HG02678 (cell line): Measurements from ENCODE around the gene NMNAT2.
"Not testable (repeated sequence)": the region's sequence is repeated elsewhere in the genome, so short reads cannot be mapped to it uniquely, and the experiment has no call there.

ENCODE experiments used
- ATAC-seq: cut with Tn5 transposase; IDR thresholded peaks from one replicate; pipeline ENCODE4 v1.9.1; 2021; ENCODE audit warnings: mild to moderate bottlenecking, moderate library complexity; ENCODE audit not compliant: unreplicated experiment

Gene NMNAT2

DNA sequence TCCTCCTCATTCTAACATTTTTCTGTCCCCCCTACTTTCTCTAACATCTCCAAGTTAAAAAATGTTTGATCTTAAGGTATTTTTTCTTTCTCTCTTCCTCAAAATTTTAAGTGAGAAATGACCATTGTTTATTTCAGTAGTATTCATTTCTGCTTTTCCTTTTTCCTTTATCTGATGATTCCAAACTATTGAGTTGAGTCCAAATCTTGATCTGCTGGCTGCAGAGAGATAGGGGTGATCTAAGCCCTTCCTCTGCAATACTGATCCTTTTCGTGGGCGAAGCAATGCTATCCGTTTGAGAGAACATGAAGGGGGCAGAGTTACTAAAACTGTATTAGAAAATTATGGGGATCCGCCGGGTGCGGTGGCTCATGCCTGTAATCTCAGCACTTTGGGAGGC, 516 bp upstream of the NMNAT2 start:
- no peak for ATAC-seq

DNA sequence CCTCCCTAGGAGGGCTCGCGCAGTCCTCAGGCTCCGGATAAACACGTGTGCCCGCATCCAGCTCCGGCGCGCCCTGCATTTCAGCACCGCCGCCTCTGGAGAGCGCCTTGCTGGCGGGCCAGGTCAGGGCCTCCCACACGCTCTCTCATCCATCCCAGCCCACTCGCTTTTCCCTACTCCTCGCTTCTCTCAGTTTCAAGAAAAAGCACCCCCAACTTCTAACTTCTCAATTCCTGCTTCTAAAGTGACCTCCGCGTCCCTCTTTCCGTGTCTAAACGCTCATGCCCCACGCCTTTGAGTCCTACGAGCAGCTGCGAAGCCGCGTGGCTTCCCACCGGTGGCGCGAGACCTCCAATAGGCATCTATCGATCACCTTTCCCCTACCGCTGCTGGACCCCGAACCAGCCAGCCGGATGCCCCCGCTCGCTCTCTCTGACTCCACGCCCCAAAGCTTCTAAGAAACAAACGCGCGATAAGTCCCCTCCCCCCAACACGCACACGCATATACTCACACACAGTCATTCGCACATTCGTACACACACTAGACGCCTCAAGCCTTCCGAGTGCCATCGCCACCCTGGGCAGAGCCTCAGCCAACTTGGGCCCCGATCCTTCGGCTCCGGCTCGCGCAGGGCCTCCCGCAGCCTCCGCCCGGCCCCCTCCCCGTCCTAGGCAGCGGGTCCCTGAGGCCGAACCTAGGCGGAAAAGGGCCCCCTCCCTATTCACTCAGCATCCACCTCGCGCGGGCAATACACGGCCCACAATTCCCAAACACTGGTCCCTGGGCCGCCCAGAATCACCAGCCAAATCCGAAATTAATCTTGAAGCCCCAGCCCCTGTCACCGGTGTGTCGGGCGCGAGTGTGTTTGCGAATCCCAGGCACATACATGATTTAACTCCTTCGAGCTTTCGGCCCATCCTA, 1.1 kb downstream of the NMNAT2 start:
- no peak for ATAC-seq

DNA sequence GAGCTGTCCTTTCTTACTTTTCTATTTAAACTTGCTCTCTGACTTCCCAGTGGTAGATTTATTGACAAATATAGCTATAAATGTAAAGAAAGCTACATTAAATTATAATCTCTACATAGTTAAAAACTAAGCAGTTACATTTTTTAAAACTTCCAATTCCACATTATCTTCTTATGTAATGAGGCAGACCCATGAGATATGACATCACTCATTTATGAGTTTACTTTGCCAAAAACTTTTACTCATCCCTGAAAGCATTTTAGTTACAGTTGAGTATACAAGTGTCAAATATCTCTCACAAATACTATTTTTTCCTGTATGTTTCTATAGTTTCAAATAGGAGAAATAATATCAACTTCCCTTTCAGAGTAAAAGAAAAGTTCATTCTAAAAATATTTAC, 3.8 kb downstream of the NMNAT2 start:
- no peak for ATAC-seq

DNA sequence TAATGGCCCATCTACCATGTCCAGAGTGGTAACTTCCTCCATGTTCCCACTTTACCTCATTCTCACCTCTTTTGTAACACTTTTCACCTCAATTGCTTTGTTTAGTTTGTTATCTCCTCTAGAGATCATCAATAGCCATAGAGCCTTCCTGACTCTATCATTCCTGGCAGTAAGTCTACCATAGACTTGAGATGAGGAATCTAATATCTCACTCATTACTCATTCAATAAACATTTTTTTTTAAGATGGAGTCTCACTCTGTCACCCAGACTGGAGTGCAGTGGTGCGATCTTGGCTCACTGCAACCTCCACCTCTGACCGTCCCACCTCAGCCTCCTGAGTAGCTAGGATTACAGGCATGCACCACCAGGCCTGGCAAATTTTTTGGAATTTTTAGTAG, 7.1 kb downstream of the NMNAT2 start:
- ATAC-seq = no peak

DNA sequence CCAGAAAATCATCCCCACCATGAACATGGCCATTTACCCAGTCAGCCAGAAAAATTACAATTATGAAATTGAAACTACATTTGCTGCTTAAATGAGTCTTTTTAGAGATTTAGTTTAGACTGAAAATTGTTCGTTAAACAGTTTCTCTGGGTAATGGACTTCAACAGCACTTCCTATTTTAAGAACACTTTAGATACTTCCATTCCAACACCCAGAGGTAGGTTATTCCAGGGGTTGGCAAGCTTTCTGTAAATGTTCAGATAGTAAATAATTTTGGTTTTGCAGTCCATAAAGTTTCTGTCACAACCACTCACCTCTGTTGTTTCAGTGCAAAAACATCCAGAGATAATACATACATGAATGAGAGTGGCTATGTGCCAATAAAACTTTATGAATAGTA, 10.2 kb downstream of the NMNAT2 start:
- ATAC-seq = no peak

DNA sequence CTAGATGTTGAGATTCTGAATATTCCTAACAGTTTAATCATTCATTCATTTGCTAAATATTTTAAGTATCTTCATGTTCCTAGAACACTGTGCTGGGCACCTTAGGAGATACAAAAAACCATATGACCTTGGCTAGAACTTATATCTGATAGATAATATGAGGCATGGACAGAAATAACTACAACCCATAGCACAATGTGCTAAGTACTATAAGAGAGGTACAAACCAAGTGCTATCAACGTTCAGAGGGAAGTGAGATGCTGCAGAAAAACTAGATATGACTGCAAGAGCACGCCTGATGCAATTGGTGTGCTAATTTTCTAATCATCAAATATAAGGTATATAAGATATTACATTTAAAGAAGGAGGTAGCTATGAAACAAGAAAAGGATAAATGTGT, 10.7 kb downstream of the NMNAT2 start:
- no peak for ATAC-seq

DNA sequence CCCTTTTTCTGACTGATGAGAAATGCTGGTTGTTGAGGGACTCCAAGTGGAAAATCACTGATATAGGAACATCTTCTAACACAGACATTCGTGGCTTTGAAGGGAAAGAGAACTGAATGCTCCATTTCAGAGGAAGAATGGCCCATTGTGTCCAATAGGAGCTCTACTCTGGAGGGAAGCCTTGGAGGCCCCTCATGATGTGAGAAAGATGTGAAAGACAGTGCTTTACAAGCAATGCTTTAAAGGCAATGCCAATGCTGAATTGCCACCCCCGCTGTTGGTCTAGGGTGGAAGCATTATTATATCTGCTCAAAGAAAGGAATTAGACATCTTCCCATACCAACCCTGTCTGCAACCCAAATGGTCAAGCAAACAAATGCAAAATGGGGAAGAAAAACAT, 13.7 kb downstream of the NMNAT2 start:
- ATAC-seq = no peak

DNA sequence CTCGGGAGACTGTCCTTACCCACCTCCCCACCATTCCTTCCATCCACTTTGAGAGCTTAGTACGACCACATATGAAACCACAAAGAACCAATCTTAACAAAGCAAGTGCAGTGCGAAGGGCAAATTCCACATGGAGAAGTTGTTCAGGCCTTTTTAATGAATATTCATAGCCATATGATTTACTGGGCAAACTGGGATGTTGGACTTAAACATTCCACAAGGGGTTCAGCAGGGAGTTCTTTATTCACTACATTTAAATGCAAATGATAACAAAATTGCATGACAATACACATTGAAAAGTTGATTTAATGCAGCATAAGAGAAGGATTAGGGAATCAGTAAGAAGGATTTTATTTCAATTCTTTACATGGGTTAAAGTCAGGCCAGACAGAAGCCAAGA, 14.7 kb downstream of the NMNAT2 start:
- no peak for ATAC-seq

DNA sequence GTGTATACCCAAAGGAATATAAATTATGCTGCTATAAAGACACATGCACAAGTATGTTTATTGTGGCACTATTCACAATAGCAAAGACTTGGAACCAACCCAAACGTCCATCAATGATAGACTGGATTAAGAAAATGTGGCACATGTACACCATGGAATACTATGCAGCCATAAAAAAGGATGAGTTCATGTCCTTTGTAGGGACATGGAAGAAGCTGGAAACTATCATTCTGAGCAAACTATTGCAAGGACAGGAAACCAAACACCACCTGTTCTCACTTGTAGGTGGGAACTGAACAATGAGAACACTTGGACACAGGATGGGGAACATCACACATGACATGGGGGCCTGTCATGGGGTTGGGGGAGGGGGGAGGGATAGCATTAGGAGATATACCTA, 16.6 kb downstream of the NMNAT2 start:
- not testable (repeated sequence) for ATAC-seq

DNA sequence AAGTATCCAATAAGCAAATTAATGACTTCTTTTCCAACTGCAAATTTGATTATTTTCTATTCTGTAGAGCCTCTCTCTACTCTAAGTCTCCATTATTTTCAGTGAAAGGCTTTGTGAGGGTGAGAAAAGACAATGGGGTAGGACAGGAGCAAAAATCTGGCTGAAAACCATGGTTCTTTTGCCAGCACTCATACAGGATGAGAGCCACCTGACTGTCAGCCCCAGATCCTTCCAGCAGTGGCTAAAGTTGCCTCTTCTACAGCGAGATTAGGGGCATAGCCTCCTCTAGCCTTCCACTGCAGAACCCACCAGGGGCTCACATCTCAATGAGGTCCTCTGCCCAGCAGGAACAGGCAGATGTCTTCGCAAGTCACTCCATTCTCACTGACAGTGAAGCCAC, 23.7 kb downstream of the NMNAT2 start:
- ATAC-seq = no peak

DNA sequence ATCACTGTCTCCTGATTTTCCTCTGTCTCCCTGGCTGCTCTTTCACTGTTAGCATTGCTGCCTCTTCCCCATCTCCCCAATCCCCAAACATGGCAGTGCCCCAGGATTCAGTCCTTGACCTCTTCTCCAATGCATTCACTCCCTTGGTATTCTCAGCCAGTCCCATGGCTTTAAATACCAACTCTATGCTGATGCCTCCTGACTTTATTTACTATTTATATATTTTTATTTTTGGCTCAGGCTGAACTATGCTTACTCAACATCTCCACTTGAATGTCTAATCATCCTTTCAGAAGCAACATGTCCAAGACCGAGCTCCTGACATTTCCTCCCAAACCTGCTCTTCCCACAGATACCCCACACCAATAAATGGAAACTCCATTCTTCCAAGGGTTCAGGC, 26.3 kb downstream of the NMNAT2 start:
- ATAC-seq = no peak

DNA sequence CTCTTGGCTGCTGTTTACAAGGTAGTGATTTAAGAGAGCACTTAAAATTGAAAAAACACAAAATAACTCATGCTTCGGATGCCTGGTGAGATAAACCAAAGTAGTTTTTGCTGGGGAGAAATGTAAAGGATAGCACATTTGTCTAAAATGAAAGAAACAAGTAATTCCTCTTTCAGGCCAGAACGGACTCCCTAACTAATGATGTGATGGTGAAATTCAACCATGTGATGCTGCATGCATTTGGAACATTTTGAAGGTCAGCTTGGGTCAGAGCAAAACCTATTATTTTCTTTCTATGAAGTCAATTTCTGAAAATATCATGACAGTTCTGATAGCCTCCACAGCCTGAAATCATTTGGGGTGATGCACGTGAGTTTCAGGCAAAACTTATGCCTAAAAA, 27.6 kb downstream of the NMNAT2 start:
- no peak for ATAC-seq

DNA sequence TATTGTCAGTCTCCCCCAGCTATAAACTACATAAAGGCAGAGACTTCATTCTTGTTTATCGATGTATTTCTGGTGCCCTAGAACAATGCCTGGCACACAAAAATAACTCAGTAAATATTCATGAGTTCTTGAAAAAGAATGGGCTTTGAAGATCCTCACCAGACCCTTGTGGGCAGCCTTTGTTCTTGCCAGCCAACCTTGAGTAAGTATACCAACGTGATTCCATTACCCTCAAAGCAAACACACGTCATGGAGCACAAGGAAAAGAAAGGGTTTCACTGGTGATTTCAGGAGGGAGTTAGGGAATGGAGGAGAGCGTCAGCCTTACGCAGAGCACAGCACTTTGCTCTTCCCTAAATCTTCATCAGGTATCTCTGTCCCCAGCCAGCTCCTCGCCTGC, 29.4 kb downstream of the NMNAT2 start:
- no peak for ATAC-seq

DNA sequence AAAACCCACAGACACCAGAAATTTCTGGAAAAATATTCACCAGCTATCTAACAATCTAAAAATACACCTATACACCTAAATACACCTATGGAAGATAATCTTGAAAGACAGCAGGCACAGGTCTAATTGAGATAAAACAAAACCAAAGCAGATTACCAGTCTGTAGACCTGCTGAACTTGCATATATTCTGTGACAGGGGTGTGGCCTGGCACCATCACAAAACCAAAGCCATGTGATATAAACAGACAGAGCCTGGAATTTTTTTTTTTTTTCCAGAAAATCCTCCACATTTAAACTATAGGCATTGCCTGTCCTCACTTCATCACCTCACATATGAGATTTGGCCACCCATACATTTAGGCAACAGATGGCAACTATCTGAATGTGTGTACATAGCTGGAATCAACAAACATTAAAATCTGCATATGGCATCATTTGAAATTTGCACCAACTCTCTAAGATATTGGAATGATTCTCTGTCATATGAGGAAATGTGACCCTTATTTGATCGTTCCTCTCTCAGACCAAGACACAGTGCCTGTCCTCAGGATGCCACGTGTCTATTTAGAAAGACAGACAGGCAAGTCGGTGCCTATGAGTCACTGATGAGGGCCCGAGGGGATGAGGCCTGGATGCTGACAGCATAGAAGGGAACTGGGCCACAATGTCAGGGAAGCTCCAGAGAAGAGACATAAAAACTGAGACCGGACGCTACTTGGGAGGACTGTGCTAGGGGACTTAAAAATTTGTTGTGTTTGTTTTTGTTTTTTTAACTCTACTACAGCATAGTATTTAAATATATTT, 32.6 kb downstream of the NMNAT2 start:
- ATAC-seq = no peak

DNA sequence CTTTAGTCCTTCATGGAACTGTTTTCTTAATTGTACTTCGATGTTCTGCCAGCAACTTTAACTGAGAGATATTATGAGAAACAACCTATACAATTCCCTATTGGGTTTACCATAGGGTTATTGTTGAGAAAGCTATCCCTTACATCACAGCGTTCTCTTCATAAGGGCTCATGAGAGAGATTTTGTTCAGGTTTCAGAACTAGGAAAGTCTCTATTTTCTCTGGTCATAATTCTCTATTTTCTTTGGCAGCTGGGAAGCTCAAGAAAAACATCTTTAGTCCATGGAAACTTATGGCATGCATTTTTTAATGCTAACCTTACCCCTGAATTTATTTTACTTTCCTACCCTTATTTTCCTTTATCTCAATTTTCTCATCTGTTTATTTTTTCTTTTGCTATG, 38.2 kb downstream of the NMNAT2 start:
- no peak for ATAC-seq

DNA sequence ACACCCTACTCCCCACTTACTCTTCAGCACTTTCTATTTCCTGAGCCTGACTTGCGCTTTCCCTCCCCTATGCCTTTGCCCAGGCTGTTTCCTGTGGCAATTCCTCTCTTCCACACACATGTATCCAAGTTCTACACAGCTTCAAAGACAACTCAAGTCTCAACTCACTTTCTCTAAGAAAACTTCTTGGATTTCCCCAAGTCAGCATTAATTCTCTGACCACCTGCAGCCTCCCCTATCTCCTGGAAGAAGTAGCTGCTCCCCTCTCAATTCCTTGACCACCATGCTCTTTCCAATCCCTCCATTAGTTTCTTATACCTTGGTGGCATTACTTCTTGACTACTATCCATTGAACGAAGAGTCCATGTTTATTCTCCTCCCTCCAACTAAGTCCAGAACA, 42.8 kb downstream of the NMNAT2 start:
- no peak for ATAC-seq

DNA sequence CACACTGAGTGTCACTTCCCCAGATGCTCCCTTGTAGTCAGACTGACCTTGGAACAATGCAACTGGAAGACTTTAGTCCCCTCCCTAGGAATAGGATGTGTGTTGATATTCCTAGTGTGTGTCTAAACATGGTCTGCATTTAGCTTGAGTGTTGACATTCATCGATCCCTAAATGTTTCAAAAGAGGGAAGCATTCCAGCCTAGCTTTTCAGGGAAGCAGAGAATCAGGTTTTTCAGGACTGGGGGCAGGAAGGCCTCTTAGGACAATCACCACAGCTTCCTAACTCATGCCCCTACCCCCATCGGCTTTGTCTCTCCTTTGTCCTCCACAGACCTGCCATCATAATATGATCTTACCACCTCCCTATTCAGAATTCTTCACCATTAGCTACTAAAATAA, 43.4 kb downstream of the NMNAT2 start:
- ATAC-seq = no peak

DNA sequence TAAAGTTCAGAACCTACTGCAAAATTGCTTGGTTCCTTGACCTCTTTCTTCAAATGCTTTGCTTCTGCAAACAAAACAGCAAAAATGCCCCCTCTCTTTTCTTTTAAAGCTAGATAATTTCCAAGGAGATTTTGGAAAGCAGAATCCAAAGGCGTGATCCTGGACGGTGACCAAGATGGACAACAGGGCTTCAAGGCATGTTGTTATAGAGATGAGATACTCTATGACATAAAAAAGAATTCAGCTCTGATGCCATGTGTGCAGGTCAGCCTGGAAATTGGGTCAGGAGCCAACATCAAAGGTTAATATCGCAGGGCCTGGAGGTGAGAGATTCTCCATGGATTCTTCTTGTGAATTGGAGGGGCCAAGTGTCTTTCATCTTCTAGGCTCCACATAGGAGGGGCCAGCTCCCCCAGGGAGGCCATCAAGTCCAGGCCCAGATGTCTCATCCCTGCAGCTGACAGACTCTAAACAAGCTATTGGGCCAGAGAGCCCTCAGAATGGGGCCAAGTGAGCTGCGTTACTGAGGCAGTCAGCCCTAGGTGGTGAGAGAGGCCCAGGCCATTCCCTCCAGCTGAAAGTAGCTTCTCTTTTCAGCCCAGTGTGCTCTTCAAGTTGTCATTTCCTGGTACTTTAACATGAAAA, 45.5 kb downstream of the NMNAT2 start:
- ATAC-seq = no peak

DNA sequence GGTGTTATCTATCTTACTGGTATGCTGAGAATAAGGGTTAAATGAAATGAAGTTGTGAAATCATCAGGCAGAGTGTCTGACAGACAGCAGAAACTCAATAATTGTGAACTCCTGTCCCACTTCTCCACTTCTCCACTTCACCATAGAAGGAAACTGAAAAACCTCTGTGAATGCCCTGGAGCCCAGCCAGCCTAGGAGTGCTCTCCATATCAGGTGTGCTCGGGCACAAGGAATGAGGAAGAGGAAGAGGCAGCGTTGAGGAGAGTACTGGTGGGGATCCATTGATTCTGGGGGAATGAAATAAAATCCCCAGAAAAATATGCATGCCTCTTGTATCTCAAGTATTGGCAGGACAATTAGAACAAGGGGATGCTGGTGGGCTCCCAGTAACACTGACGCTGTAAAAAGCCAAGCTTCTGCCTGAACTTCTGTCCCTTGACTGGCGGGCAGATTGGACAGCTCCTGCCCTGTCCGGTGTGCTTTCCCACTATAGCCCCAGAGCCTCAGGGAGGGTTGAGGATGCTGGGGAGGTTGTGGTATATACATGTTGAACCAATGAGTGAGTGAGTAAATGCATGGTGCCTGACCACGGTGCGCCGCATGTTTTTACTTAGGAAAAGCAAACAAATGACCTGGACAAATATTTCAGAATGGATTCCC, 47.7 kb downstream of the NMNAT2 start:
- no peak for ATAC-seq

DNA sequence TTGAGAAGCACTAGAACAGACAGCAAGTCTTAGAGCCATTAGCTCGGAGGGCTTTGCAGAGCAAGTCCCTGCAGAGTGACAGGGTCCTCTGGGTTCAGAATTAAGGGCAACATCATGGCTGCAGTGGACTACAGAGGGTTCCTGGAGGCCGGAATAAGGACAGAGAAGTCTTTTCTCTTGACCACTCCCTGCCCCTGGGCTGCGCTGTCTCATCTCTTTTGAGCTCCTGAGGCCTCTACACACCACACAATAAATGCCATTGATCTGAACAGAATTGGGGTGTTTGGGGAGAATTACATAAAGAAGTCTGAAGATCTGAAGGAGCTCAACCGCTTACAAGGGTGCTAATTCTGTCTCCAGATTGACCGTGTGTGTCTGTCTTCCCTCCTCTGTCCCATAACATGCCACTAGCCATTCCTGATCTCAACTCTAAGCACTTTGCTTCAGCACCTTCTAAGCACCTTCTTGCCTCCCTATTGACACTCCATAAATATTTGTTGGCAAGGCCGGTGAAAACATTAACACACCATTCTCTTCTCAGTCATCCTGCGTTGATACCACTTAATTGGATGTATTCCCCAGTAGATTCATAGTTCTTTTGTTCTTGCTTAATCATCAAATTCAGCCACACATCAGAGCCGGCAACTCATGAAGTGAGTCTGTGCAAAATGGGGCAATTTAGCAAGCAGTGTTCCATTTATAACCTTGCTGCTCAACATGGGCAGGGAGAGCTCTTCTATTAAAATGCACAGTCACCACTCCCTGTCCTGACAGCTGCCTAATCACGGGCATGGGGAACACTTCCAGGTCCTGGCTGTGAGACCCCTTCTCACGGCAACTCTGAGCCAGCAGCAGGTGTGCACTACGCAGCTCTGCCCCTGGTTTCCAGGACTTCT, 49.7 kb downstream of the NMNAT2 start:
- ATAC-seq = no peak
